GM20431 (cell line): Measurements from ENCODE around the gene C6orf89.

ENCODE experiments used
- in situ Hi-C: fragments of 300-500 bp; cut with MseI, MboI; formaldehyde crosslinking; loops from one replicate; pipeline ENCODE4 v1.15.0; 2020; ENCODE audit warnings: low sequenced_read_pairs; ENCODE audit not compliant: unreplicated experiment

Gene C6orf89

GRCh38 chr6:36885461-36886401 lies at the start of gene C6orf89:
Gene C6orf89, plus strand, starts transcription at chr6:36885952. Its CDS starts 13,493 bp downstream, at chr6:36899445.
- in situ Hi-C loops = loop anchor here (10.0 kb wide), 1 partner anchor 129 kb away; no protein-coding TSS in a partner anchor

DNA sequence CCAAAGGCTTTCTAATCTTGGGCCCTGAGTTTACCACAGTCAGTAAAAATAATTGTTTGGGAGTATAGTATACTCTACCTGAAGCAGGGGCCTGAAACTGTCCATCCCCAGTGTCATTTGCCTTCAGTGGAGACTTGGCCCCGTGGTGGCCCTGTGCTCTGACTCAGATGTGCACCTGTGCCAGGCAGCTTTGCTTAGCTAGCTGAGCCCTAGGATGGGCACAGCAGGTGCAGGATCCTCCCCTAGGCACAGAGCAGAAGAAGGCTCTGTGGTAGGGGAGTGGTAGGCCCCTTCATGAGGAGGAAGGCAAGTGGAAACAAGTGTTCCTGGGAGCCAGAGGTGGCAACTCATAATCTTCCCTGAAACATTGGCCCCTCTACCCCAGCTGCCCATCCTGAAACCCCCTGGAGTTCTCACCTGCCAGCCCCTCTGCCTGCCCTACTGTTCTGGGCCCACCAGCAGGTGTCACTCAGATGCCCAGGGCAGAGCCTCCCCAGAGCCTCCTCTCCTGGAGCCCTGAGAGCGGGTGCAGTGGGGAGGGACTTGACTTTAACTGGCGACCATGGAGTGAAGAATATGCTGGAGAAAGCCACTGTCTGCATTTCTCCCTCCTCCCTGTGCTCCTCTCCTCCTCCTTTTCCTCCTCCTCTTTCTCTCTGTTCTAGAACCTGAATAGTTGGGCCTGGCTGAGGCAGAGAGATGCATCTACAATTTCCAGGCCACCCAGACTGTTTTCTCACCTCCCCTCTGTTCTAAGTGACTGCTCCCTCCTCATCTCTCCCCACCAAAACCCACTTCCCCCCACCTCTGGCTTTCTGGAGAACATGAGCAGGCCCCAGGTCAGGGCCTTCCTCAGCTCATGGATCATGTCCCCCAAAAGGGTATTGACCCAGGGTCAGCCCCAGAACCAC lies 49.4 kb upstream of the C6orf89 start:
- in situ Hi-C loops = no loop called here

- in situ Hi-C loops = no loop called here
Observed at GRCh38 chr6:36837022-36837339, 48.8 kb upstream of the C6orf89 start.

GRCh38 chr6:36837686-36838085 lies 48.1 kb upstream of the C6orf89 start:
- in situ Hi-C loops = no loop called here

DNA sequence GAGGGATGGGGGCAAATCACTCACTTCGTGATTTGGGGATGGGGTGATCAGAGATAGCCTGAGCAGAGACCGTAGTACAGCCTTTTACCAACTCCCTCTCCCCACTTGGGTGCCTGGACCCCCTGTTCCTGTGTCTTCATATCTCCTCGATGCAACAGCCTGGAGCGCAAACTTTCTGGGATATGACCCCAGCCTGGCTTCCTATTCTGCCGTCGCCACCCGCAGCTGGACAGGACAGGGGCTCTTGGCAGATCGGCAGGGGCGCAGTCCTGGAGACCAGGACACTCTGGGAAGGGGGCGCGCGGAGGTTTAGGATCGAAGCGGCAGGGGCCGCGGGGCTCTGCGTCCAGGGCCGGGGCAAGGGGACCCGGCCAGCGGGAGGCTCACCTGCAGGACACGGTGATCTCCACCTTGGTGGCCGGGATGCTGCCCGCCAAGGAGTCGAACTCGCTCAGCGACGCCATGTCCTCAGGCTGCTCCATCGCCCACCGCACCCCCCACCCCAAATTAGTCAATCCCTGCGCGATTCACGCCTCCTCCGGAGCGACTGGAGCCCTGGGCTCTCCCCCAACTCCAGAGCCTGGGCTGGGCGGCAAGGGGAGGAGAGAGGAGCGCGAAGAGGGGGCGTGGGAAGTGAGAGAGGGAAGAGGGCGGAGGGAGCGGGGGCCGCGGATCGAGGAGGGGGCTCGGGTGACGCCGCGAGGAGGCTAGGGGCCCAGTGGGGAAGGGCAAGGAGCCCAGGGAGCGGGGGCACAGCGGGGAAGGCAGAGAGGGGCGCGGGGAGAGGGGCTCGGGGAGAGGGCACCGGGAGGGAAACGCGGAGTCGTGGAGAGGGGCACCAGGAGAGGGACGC lies 46.6 kb upstream of the C6orf89 start, which contains the start of gene CPNE5:
CPNE5 (minus strand) TSS at position 549 of the 853 bp plus-strand sequence; CDS start at position 482, 67 bp downstream.
- in situ Hi-C loops = no loop called here

GRCh38 chr6:36839749-36840431 lies 45.9 kb upstream of the C6orf89 start:
- in situ Hi-C loops = no loop called here

GRCh38 chr6:36840432-36841403 lies 45.0 kb upstream of the C6orf89 start:
- in situ Hi-C loops = no loop called here

DNA sequence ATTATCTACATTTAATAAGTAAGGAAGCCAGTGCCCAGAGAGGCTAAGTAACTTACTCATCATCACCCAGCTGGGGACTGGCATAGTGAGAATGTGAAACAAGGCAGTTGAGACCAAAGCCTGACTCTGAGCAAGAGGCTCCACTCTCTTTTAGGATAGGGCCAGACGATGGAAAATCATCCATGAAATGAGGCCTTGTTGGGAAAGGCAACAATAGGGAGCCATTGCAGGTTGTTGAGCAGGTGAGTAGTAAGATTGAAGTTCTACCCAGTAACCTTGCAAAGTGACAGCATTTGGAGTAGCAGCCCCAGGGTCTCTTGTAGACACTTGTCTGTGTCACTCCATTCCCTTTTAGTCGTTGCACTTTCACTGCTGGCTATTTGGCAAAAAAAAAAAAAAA lies 44.0 kb upstream of the C6orf89 start:
- in situ Hi-C loops = no loop called here

GRCh38 chr6:36843170-36843569 lies 42.6 kb upstream of the C6orf89 start:
- in situ Hi-C loops = no loop called here

GRCh38 chr6:36844232-36845170 lies 41.3 kb upstream of the C6orf89 start:
- in situ Hi-C loops = no loop called here

GRCh38 chr6:36845233-36845632 lies 40.5 kb upstream of the C6orf89 start:
- in situ Hi-C loops = no loop called here

DNA sequence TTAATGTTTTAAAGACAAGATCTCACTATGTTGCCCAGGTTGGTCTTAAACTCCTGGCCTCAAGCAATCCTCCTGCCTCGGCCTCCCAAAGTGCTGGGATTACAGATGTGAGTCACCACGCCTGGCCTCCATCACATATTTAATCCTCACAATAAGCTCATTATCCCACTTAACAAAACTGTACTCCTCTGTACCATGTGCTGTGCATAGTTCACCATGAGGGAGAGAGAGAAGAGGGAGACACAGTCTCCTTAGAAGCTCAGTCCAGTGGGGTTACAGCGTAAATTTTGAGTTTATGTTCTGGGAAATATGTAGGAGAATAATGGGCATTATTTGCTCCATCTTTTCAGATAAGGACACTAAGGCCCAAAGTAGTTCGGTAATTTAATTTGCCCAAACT lies 38.6 kb upstream of the C6orf89 start:
- in situ Hi-C loops = no loop called here

DNA sequence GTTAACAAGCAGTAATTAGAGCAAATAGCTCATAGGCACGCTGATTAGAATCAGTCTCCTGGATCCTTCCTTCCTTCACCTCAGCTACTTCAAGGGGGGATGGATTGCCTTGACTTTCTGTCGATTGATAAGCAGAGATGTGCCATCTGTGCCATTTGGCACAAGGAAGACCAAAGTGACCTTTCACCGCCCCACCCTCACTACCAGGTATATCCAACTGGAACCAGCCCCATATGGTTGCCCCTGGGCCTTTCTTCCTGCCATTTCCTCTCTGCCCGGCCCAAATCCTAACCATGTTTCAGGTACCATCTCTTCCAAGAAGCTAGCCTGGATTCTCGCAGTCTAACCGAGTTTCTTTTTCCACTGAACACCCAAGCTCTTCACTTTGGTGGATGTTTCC lies 37.8 kb upstream of the C6orf89 start:
- in situ Hi-C loops = no loop called here

GRCh38 chr6:36848658-36849441 lies 36.9 kb upstream of the C6orf89 start:
- in situ Hi-C loops = no loop called here

- in situ Hi-C loops = no loop called here
Observed at GRCh38 chr6:36850021-36850420, 35.7 kb upstream of the C6orf89 start.

DNA sequence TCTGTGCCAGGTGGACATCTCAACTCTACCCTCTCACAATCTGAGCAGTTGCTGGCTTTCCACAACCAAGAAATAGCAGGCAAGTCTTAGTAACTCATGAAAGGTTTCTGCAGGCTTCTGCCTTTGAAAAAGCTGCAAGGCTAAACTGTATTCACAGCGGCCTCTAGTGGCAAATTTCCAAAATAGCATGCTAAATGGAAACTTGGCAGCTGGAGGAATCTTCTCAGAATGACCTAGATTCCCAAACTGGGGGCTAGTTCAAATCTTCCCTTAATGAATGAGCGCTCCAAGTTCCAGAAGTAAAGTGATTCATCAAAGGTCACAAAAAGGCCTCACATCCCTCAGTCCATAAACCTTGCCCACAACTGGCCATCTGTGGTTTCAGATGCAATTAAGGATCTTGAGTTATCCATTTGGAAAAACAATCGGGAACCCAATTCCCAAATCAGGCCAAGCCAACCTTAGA lies 34.6 kb upstream of the C6orf89 start:
- in situ Hi-C loops = no loop called here
